CD4-positive, alpha-beta T cell (primary cell): ENCODE measurements around the gene GRK5. TPM values are rescaled to one million over a fixed set of nuclear protein-coding genes. Genes with fewer than 3 reads are reported as not detected.

Experiments
- ATAC-seq: fragments of 200-7000 bp; cut with Tn5 transposase; one replicate; pipeline ENCODE4 v1.10.0; 2022; ENCODE audit warnings: mild to moderate bottlenecking; ENCODE audit not compliant: poor library complexity
- CTCF ChIA-PET: fragments of 350-600 bp; sonication (Branson Sonifier 250); formaldehyde crosslinking; loops from one replicate; lab custom pipeline; 2021; ENCODE audit warnings: antibody characterized with exemption, inconsistent platforms; lab: Charles Lee
- POLR2A ChIA-PET: fragments of 350-600 bp; sonication (Branson Sonifier 250); formaldehyde crosslinking; loops from one replicate; lab custom pipeline; 2021; ENCODE audit warnings: antibody characterized with exemption, inconsistent platforms; lab: Charles Lee
- DNase-seq, 14 experiments: peaks; one replicate each; pipeline ENCODE4 v3.0.0-alpha.2; 2013 to 2020; ENCODE audit warnings: mixed read lengths in 2 of 14
- H3K27ac ChIP-seq, 2 donors: one replicate each; pipeline versions ENCODE4 v1.5.1 to v1.7.0; 2013; ENCODE audit warnings: low read length in 2 of 2, low read depth in 1 of 2, mild to moderate bottlenecking in 1 of 2
- H3K27me3 ChIP-seq, 2 experiments: 1 replicate in 1 of 2; 2 replicates in 1 of 2; pipeline versions ENCODE4 v1.6.1 to v1.7.0; 2013; ENCODE audit warnings: low read length in 2 of 2, control low read depth in 1 of 2, mild to moderate bottlenecking in 1 of 2, moderate library complexity in 1 of 2; ENCODE audit not compliant: insufficient read depth in 2 of 2, control insufficient read depth in 1 of 2
- H3K36me3 ChIP-seq: one replicate; pipeline ENCODE4 v1.6.1; 2013; ENCODE audit warnings: low read length, control low read depth; ENCODE audit not compliant: insufficient read depth
- H3K4me1 ChIP-seq: one replicate; pipeline ENCODE4 v1.6.1; 2013; ENCODE audit warnings: low read length, control low read depth; ENCODE audit not compliant: insufficient read depth
- H3K4me3 ChIP-seq: one replicate; pipeline ENCODE4 v1.5.1; 2013; ENCODE audit warnings: mild to moderate bottlenecking, low read length, moderate library complexity
- H3K9me3 ChIP-seq, 2 experiments: 1 replicate in 1 of 2; 2 replicates in 1 of 2; pipeline versions ENCODE4 v1.6.1 to v1.7.0; 2013; ENCODE audit warnings: low read length in 2 of 2, mild to moderate bottlenecking in 2 of 2, control low read depth in 1 of 2, moderate library complexity in 1 of 2; ENCODE audit not compliant: control insufficient read depth in 1 of 2, insufficient read depth in 1 of 2
- H3K27ac Mint-ChIP-seq: one replicate; pipeline ENCODE4 v1.8.0; 2020; ENCODE audit warnings: mixed read lengths
- H3K27me3 Mint-ChIP-seq: one replicate; pipeline ENCODE4 v1.8.0; 2021; ENCODE audit warnings: mixed read lengths
- H3K36me3 Mint-ChIP-seq: one replicate; pipeline ENCODE4 v1.8.0; 2021; ENCODE audit warnings: low read depth, mixed read lengths
- H3K4me1 Mint-ChIP-seq: one replicate; pipeline ENCODE4 v1.8.0; 2021; ENCODE audit warnings: low read depth, mixed read lengths
- H3K4me3 Mint-ChIP-seq: one replicate; pipeline ENCODE4 v1.8.0; 2020; ENCODE audit warnings: mild to moderate bottlenecking, mixed read lengths
- H3K9me3 Mint-ChIP-seq: one replicate; pipeline ENCODE4 v1.8.0; 2020; ENCODE audit warnings: mixed read lengths
- intact Hi-C, 2 experiments: fragments of 100-400 bp; cut with DNase I in 1 of 2; cut with micrococcal nuclease in 1 of 2; formaldehyde crosslinking; loops; one replicate each; pipeline versions ENCODE4 v1.15.1 to v1.9.0; 2023 to 2025; cut with DNase I, micrococcal nuclease
- total RNA-seq, 174 experiments: library from RNA in 2 of 174; stranded (reverse) in 2 of 174; gene quantifications; one replicate each; pipeline ENCODE4 v1.2.3 and lab custom pipeline; 2021 to 2026
- TF ChIP-seq, protein P1 (sequence below): fragments of 200-600 bp; IDR thresholded peaks from one replicate; pipeline ENCODE4 v1.8.0; 2022; ENCODE audit warnings: antibody characterized with exemption, mild to moderate bottlenecking

Gene GRK5
- total RNA-seq, 2 experiments from 2014 or later: 19.2 to 20.8 TPM

- peaks cover 16% of the 10 kb centered on the region for H3K4me1 Mint-ChIP-seq
These were observed 220.0 kb downstream of the GRK5 start for GRCh38 chr10:119427263-119427864.

DNA sequence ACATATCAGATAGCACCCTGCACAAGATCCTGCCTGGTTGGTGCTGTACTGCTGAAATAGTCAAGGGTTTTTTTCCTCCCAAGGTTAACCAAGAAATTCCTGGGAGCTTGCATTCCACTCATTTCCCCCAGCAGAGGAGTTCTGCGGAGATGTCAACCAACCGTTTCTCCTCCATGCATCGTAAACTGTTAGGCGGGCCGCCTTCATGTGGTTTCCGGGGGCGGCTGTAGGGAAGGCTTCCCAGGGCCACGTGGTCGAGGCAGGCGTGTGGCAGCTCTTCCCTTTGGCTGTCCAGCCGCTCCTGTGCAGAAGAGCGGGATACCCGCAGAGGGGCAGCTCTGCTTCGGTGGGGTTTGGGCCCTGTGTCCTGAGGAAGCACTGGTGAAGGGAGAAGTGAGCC lies 221.4 kb downstream of the GRK5 start:
- H3K36me3 ChIP-seq: peaks cover 39% of the 10 kb centered on the region
- H3K27me3 Mint-ChIP-seq: no peaks in the 10 kb centered on the region
- no peak overlapping the region for H3K27ac Mint-ChIP-seq
- TF ChIP-seq, protein P1, sequence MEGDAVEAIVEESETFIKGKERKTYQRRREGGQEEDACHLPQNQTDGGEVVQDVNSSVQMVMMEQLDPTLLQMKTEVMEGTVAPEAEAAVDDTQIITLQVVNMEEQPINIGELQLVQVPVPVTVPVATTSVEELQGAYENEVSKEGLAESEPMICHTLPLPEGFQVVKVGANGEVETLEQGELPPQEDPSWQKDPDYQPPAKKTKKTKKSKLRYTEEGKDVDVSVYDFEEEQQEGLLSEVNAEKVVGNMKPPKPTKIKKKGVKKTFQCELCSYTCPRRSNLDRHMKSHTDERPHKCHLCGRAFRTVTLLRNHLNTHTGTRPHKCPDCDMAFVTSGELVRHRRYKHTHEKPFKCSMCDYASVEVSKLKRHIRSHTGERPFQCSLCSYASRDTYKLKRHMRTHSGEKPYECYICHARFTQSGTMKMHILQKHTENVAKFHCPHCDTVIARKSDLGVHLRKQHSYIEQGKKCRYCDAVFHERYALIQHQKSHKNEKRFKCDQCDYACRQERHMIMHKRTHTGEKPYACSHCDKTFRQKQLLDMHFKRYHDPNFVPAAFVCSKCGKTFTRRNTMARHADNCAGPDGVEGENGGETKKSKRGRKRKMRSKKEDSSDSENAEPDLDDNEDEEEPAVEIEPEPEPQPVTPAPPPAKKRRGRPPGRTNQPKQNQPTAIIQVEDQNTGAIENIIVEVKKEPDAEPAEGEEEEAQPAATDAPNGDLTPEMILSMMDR: no peak
- H3K9me3 Mint-ChIP-seq: no peaks in the 10 kb centered on the region
- CTCF ChIA-PET: no interaction called here
- no peak overlapping the region for H3K27ac ChIP-seq
- POLR2A ChIA-PET: no interaction called here
- peaks cover 16% of the 10 kb centered on the region for H3K4me1 Mint-ChIP-seq
- no peak overlapping the region for H3K4me3 ChIP-seq
- DNase-seq: peak in 1 of 14 experiments; percentile 37
- H3K4me3 Mint-ChIP-seq: no peak overlapping the region
- H3K36me3 Mint-ChIP-seq: peaks cover 29% of the 10 kb centered on the region
- H3K9me3 ChIP-seq: peaks cover 0 to 11% of the 10 kb centered on the region in 2 experiments
- intact Hi-C loops: no loop called here
- no peak for ATAC-seq
- H3K4me1 ChIP-seq: peaks cover 13% of the 10 kb centered on the region
- no peaks in the 10 kb centered on the region for H3K27me3 ChIP-seq

More at GRCh38 chr10:119427263-119427864, 220.0 kb downstream of the GRK5 start:
- Mint-ChIP-seq H3K36me3 (peaks cover 18% of the 10 kb centered on the region), H3K27ac (no peak overlapping the region), H3K9me3 (no peaks in the 10 kb centered on the region), H3K4me3 (no peak overlapping the region), H3K27me3 (no peaks in the 10 kb centered on the region)
- intact Hi-C loops: no loop called here
- POLR2A ChIA-PET: no interaction called here
- no peaks in the 10 kb centered on the region for H3K27me3 ChIP-seq
- CTCF ChIA-PET: interaction anchor here (0.6 kb wide), 1 partner anchor 11 kb away, joined by 6 read pairs; no protein-coding TSS in a partner anchor
- H3K4me3 ChIP-seq: no peak overlapping the region
- H3K4me1 ChIP-seq: peaks cover 13% of the 10 kb centered on the region
- peaks cover 0 to 3% of the 10 kb centered on the region in 2 experiments for H3K9me3 ChIP-seq
- no peak overlapping the region for H3K27ac ChIP-seq
- no peak for ATAC-seq
- H3K36me3 ChIP-seq: peaks cover 38% of the 10 kb centered on the region
- TF ChIP-seq, protein P1: no peak
- DNase-seq: no peak

DNA sequence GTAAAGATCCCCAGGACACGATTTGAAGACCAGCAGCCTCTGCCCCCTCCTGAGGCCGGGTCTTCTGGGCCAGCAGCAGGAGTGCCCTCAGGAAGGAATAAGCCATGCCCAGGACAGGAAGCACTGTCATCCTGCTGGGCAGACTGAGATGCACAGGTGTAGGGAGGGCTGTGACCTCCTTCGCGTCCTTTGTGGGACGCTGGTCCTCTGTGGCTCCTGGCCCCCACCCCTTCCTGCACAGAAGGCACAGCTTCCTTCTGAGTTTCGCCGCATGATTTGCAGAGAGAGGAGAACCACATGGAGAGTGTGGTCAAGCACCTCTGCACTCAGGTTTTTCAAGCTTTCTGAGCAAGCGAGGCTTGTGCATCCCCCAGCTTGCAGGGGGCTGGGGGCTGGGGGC lies 222.4 kb downstream of the GRK5 start:
- H3K27me3 ChIP-seq: no peaks in the 10 kb centered on the region
- ATAC-seq (no peak), DNase-seq (no peak)
- peaks cover 37% of the 10 kb centered on the region for H3K36me3 ChIP-seq
- intact Hi-C loops: loop anchor here in 1 of 2 experiments (5.0 kb wide), 1 partner anchor 47 kb away; no protein-coding TSS in a partner anchor
- peaks cover 38% of the 10 kb centered on the region for H3K36me3 Mint-ChIP-seq
- peaks cover 0 to 16% of the 10 kb centered on the region in 2 experiments for H3K9me3 ChIP-seq
- no peaks in the 10 kb centered on the region for H3K27me3 Mint-ChIP-seq
- peaks cover 16% of the 10 kb centered on the region for H3K4me1 Mint-ChIP-seq
- no peak overlapping the region for H3K4me3 ChIP-seq
- no peak overlapping the region for H3K4me3 Mint-ChIP-seq
- H3K27ac ChIP-seq: no peak overlapping the region
- peaks cover 13% of the 10 kb centered on the region for H3K4me1 ChIP-seq
- no peak overlapping the region for H3K27ac Mint-ChIP-seq
- CTCF ChIA-PET: no interaction called here
- POLR2A ChIA-PET: no interaction called here
- peaks cover 6% of the 10 kb centered on the region for H3K9me3 Mint-ChIP-seq
- TF ChIP-seq, protein P1: no peak
